HG03064 (cell line): ENCODE data around the gene RAI14.
"Not testable (repeated sequence)": the region's sequence is repeated elsewhere in the genome, so short reads cannot be mapped to it uniquely, and the experiment has no call there.

ENCODE experiments used
- ATAC-seq: cut with Tn5 transposase; IDR thresholded peaks from one replicate; pipeline ENCODE4 v1.9.1; 2021; ENCODE audit warnings: low read depth; ENCODE audit not compliant: unreplicated experiment

The RAI14 gene

DNA sequence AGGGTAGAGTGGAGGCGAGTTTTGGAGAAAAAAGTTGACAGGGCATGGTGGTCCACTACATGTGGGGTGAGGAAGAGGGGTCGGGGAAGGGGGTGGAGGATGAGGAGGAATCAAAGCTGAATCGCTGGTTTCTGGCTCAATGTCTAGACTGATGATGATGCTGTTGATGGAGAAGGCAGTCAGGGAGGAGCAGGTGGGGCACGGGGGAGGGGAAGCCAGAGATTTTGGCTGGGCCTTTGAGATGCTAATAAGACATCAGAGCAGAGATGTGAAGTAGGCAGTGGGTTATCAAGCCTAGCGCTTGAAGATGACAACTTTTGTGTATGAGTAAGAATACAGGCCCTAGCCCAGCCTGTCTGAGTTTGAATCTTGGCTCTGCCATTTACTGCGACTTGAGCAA lies 150.4 kb downstream of the RAI14 start:
- ATAC-seq, result no peak

DNA sequence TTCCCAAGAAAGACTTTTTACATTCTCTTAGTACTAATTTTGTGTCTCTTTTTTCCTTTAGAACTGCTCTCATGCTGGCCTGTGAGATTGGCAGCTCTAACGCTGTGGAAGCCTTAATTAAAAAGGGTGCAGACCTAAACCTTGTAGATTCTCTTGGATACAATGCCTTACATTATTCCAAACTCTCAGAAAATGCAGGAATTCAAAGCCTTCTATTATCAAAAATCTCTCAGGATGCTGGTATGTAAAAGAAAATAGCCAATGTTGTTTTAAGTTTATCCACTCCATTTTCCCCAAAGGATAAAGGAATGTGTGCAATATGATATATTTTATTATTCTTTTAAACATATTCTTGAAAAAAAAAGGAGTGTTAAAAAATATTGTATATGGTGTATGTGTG lies 155.6 kb downstream of the RAI14 start:
- no peak for ATAC-seq

DNA sequence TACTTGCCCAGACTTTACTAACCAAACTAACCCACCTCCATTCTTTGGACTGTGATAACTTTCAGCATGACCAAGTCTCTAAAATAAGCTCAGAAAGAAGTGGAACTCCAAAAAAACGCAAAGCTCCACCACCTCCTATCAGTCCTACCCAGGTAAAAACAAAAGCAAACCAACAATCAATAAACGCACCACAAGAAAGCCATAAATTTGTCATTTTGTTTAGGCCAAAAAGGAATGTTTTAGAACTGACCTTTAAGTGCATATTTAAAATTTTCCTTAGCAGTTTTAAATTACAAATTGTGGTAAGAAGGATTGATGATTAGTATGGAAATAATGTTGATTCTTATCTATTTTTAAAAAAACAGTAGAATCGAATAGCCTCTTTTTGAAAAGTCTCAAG lies 157.4 kb downstream of the RAI14 start:
- ATAC-seq, result no peak

DNA sequence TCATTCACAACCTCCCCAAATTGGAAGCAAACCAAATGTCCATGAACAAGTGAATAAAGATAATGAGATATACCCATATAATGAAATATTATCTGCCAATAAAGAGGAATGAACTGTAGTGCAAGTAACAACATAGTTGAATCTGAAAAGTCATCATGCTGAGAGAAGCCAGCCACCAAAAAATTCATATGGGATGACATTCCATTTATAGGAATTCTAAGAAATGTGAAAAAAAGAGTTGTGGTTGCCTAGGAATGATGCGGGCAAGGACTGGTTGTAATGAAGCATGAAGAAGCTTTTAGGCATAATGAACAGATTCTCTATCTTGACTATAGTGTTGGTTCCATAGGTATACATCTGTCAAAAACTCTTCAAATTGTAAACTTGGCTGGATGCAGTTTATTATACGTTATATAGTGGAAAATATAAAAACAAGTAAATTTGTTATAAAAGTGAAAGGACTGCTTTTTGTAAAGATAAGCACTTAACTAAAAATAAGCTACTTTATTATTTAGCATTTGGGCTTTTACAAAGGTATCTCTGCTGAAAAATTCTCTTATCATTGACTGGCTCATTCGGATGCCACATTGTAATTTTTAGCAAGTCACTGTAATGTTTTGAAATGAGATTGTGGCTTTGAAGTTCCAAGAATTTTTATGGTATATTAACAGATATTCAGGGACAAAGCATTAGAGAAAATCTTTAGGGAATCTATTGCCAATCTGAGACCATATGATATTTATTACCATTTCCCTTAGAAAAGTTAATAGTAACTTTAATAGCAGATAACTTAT lies 161.6 kb downstream of the RAI14 start:
- no peak for ATAC-seq

DNA sequence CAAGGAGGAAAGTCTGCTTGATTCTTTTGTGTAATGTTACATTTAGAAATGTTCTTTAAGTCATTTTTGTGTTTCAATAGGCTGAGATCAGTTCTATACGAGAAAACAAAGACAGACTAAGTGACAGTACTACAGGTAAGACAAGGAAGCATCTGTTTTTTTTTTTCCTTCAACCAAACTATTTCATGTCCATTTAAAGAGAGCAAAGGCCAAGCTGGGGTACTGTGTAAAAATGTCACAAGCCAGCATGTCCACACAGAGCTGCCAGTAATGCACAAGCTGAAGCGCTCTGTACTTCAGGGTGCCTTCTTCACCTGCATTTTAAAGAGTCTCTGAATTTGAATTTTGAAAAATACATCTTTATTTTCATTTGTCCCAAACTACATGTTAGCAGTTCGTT lies 162.6 kb downstream of the RAI14 start:
- no peak for ATAC-seq

DNA sequence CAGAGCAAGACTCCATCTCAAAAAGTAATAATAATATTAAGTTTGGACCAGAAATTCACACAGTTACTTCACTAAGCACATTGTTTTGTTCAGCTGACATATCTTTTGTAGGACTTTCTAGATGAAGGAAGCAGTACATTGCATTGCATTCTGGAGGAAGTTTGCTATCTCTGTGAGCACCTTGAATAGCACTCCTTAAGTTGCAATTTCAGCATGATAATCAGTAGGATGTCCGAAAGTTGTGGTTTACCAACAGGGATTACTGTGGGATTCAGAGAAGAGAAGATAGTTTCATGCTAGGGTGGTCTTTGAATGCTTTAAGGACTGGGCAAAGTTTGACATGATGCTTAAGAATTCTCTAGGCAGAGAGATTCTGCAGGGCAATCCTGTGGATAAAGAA lies 164.5 kb downstream of the RAI14 start:
- no peak for ATAC-seq

DNA sequence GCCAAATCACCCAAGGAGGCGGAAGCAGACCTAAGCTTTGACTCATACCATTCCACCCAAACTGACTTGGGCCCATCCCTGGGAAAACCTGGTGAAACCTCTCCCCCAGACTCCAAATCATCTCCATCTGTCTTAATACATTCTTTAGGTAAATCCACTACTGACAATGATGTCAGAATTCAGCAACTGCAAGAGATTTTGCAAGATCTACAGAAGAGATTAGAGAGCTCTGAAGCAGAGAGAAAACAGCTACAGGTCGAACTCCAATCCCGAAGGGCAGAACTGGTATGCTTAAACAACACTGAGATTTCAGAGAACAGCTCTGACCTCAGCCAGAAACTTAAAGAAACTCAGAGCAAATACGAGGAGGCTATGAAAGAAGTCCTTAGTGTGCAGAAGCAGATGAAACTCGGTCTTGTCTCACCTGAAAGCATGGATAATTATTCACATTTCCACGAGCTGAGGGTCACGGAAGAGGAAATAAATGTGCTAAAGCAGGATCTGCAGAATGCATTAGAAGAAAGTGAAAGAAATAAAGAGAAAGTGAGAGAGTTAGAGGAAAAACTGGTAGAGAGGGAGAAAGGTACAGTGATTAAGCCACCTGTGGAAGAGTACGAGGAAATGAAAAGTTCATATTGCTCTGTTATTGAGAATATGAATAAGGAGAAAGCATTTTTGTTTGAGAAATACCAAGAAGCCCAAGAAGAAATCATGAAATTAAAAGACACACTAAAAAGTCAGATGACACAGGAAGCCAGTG lies 167.0 kb downstream of the RAI14 start:
- ATAC-seq, result no peak

DNA sequence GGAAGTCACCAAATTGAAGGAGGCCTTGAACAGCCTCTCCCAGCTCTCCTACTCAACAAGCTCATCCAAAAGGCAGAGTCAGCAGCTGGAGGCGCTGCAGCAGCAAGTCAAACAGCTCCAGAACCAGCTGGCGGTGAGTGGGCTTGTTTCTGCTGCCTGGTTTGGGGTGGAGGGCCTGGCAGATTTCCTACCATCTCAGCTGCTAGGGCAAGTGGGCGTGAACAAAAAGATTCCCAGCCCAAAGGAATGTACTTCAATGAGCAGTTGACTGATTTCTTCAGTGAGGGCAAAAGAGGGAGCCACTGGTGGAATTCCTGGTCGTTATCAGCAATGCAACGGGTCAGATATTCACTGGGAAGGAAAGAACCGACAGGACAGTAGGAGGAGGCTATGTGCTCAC lies 170.2 kb downstream of the RAI14 start:
- ATAC-seq, result no peak

DNA sequence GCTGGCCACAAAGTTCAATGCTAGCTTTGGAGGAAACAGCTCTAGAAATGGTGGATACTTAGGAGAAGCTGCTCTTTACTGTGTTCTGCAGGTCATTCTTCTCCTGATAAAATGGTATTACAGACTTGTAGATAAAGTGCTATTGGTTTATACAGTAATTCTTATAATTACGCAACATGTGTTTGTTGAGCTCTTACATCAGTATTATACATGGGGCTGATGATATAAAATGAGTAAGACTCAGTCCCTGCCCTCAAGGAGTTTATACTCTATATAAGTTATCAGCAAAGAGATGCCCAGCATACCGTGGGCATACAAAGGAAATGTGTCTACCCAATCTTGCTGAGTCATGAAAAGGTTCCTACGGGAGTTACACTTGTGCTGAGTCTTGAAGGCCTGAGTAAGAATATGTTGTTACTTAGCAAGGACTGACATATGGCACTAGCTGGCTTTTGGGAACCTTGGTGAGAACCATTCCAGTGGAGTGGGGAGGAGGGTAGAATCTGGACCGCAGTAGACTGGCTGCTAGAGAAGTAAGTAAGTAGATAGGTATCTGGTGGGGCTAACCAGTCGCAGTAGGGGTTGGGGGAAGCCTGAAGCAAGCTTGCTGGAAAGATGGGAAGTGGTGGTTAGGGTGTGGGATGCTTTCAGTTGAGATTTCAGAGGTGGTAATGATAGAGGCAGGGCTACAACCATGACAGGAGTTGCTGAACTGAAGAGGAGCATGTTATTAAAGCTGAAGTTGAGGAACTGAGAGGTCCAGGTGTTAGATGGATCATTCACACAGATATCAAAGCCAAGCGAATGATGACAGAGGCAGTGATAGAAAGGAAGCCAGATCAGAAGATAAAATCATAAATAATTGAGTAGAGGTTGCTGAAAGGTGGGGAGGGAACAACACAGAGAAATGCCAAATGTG lies 171.7 kb downstream of the RAI14 start:
- no peak for ATAC-seq

DNA sequence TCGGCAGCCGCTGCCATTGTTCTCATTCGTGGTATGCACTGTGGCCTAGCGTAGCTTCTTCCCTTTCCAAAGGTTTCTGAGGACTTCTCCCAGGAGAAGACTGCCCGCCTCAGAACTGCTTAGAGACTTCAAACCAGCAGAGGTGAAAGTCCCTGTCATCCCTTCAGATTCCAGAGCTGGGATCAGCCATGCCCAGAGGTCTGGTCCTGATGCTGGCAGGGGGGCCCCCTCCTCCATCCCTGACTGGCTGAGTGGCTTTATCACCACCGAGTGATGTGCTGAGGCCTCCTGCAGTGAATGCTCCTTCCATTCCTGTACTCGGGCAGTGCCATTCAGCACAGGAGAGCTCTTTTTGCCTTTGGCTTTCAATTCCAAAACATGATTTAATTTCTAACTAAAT lies 174.7 kb downstream of the RAI14 start:
- ATAC-seq, result not testable (repeated sequence)

DNA sequence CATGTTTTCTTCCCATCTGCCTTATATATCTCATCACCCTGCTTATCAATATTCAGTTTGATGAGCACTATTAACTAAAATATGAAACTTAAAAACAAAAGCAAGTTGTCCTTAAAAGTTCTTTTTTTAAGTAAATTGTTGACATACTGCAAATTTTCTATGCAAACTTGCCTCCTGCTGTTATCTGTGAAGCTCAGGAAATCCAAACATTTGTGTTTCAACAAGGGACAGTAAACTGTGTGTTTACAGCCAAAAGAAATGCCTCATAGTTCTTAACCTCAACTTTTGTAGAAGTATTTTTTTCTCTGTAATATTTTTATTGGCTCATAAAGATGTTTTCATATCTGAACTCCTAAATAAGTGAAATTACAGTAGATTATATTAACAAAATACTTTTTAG lies 175.2 kb downstream of the RAI14 start:
- ATAC-seq, result no peak

DNA sequence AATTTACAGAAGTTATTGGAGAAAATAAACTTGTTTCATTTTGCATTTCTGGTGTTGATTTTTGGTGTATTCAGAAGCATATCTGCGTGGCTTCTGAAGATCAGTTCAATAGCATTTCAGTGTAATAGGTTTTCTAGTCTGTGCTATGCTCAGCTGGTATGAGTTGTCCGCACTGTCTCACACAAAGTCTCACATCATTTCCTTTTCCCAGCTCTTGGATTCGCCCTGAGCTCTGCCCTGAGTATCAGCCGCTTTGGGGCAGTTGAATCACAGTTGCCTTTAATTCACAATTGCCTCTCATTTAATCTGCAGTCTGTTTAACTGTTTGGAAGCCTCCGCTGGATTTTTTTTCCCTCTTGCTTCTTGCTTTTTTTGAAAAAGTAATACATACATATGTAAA lies 176.4 kb downstream of the RAI14 start:
- ATAC-seq, result no peak

DNA sequence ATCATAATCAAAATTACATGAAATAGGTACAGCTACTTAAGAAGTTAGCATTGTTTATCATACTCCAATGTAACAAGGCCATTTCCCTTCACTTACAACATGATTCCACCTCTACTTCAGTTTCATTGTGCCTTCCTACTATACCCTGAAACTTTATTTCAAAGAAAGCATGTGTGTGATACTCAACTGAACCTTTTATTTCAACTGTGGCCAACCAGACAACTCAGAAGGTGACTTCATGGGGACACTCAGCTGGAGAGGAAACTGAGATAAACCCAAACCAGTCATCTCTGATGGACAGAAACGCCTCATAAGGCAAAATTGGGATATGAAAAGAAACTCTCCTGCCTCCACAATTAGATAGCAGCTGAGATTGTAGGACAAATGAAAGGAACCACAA lies 177.0 kb downstream of the RAI14 start:
- no peak for ATAC-seq

DNA sequence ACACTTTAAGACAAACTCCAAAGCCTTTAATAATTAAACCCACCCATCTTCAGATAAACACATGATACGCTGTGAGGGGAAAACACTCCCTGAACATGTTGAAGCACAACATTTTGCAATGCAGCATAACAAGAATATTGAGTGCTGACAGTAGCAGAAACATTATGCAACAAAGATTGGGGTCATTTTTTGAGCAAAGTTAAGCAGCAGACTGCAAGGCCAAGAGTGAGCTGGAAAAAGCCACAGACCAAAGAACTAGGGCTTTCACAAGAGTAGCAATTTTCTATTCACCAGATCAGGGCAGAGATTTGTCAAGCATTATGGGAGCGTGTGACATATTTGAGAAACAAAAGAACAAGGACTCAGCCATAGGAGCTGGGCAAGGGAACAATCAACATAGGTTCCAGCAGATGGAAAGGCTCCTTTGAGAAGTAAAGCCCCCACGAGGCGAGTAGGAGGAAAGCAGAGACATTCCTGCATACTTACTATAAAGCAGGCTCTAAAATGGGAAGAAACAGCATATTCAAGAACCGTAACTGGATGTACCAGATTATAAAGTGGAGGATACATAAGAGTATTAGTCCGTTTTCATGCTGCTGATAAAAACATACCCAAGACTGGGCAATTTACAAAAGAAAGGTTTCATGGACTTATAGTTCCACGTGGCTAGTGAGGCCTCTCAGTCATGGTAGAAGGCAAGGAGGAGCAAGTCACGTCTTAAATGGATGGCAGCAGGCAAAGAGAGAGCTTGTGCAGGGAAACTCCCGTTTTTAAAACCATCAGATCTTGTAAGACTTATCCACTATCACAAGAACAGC lies 178.1 kb downstream of the RAI14 start:
- no peak for ATAC-seq

DNA sequence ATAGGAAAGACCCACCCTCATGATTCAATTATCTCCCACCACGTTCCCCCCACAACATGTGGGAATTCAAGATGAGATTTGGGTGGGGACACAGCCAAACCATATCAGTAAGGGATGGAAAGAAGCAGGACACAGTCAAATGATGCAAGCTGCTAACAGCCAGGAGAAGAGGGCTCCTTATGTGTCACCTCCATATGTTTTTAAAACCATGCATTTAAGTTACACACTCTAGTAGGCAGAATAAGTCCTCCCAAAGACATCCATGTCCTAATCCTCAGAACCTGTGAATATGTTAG lies 178.6 kb downstream of the RAI14 start:
- no peak for ATAC-seq

DNA sequence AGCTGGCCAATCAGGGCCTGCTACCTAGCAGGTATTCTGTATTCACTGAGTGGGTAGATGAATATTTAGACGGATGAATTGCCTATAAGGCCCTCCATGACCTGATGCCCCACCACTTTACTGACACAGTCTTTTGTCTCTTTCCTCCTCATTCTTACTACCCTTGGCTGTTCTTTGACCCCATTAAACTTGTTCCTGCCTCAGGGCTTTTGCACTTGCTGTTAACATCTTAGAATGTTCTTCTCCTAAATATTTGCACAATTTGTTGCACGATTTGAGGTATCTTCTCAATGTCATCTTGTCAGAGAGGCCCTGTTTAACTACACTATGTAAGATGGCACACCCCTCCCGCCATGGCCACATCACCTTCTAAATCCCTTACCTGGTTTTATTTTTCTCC lies 179.5 kb downstream of the RAI14 start:
- ATAC-seq, result no peak

DNA sequence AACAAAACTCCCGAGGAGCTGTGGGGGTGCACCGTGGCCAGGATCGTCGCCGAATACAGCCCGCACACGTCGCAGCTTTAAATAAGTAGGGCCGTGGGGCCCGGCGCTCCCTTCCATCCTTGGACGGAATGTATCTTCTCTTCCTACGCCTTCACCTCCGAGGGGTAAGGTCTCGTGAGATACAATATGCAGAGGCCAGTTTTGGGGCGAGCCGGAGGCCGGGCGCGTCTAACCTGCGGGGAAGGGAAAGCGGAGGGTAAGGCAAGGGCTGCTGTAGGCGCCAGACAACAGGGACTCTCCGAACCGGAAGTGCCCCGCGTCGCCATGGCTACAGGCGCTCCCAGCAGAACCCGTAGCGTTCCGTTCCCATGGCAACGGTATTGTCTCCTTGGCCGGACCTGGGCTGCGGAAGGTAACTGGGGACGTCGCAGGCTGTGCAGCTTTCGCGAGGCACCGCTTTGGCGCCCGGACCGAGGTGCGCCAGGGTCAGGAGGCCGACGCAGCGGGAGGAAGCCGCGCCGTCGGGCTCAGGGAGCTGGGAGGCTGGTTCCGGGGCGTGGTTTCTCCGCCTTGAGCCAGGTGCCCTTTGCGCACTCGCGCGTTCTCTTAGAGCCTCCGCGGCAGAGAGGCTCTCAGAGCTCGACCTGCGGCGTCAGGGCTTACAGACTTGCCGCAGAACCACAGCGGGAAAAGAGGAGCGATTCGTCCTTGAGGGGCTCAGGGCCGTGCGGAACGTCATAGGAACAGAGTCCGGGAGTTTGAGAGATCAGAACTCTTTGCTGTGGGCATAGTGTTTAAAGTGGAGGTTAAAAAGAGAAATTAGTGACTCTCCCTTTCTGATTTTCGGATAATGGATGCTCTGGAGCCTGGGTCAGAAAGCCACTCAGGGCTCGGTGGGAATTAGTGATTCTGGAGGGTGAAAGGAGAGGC lies 182.9 kb downstream of the RAI14 start, which contains the start of gene TTC23L:
TSS of gene TTC23L (plus strand) at position 380 of the 930 bp plus-strand sequence. CDS start 1,508 bp downstream, outside the sequence.
- peak; percentile 99 for ATAC-seq

DNA sequence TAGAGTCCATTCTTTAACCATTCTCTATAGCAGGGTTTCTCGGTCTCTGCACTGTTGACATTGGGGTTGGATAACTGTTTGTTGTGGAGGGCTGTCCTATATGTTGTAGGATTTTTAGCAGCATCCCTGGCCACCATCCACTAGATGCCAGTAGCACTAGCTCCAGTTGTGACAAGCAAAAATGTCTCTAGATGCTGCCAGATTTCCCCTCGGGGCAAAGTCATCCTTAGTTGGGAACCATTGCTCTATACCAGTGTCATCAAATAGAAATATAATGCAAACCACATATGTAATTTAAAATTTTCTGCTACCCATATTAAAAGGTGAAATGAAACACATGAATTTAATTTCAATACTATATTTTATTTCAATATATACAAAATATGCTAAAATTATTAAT lies 185.7 kb downstream of the RAI14 start:
- ATAC-seq, result no peak

DNA sequence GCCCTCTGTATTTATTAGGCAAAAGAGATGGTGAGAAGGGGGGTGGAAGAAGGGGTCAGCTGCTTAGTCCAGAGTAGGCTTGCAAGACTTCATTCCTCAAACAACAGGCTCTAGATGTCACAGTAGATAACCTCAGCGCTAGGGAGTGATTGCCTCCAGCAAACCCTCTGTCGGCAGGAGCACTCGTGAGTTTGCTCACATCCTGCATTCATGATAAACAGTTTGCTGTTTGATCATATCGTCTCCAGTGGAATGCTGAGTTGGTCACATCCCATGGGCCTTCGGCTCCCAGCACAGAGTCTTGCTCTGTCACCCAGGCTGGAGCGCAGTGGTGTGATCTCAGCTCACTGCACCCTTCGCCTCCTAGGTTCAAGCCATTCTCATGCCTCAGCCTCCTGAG lies 186.4 kb downstream of the RAI14 start:
- no peak for ATAC-seq
